RWPE1 (cell line): ENCODE measurements around the gene RSF1.

Experiments used
- CTCF ChIA-PET: fragments of 350-600 bp; sonication (Branson Sonifier 250); formaldehyde crosslinking; extraction: SDS; loops from one replicate; lab custom pipeline; 2021; lab: Yijun Ruan, JAX
- POLR2A ChIA-PET: fragments of 400-600 bp; formaldehyde crosslinking; extraction: SDS; loops from one replicate; lab custom pipeline; 2020; ENCODE audit warnings: antibody characterized with exemption; ENCODE audit not compliant: low non-redundant PET; lab: Yijun Ruan, JAX
- DNase-seq: peaks from one replicate; pipeline ENCODE4 v3.0.0; 2012; ENCODE audit warnings: low spot score
- H3K27ac ChIP-seq: fragments of 450-650 bp; 2 replicates; pipeline ENCODE4 v1.5.1; 2017
- TF ChIP-seq, protein P1 (sequence below): fragments of 450-650 bp; conservative IDR thresholded peaks from 2 replicates; pipeline ENCODE4 v1.5.1; 2017; ENCODE audit warnings: low read depth, mild to moderate bottlenecking

Gene RSF1

DNA sequence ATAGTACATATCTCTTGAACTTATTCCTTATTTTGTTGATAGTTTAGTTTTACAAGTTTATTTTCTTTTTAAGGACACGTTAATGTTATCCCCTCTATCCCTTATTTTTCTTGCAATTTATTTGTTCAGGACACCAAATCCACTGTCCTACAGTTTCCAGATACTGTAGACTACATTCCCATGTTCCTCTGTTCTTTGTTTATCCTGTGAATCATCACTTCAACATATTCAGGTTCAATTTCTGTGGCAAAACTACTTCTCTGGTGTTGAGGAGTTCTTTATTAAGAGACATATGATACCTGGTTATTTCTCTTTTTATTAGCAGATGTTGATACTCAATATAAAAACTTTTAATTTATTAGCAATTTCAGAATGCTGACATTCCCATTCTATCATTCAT is 110.2 kb downstream of the RSF1 start:
- DNase-seq, result peak; percentile 8
- H3K27ac ChIP-seq, result no peak overlapping the region
- CTCF ChIA-PET, result interaction anchor here (0.6 kb wide), 1 partner anchor 33 kb away, joined by 6 read pairs; no protein-coding TSS in a partner anchor
- TF ChIP-seq, protein P1, sequence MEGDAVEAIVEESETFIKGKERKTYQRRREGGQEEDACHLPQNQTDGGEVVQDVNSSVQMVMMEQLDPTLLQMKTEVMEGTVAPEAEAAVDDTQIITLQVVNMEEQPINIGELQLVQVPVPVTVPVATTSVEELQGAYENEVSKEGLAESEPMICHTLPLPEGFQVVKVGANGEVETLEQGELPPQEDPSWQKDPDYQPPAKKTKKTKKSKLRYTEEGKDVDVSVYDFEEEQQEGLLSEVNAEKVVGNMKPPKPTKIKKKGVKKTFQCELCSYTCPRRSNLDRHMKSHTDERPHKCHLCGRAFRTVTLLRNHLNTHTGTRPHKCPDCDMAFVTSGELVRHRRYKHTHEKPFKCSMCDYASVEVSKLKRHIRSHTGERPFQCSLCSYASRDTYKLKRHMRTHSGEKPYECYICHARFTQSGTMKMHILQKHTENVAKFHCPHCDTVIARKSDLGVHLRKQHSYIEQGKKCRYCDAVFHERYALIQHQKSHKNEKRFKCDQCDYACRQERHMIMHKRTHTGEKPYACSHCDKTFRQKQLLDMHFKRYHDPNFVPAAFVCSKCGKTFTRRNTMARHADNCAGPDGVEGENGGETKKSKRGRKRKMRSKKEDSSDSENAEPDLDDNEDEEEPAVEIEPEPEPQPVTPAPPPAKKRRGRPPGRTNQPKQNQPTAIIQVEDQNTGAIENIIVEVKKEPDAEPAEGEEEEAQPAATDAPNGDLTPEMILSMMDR, result no peak
- POLR2A ChIA-PET, result interaction anchor here (0.7 kb wide), 1 partner anchor 66 kb away, joined by 13 read pairs; no protein-coding TSS in a partner anchor

DNA sequence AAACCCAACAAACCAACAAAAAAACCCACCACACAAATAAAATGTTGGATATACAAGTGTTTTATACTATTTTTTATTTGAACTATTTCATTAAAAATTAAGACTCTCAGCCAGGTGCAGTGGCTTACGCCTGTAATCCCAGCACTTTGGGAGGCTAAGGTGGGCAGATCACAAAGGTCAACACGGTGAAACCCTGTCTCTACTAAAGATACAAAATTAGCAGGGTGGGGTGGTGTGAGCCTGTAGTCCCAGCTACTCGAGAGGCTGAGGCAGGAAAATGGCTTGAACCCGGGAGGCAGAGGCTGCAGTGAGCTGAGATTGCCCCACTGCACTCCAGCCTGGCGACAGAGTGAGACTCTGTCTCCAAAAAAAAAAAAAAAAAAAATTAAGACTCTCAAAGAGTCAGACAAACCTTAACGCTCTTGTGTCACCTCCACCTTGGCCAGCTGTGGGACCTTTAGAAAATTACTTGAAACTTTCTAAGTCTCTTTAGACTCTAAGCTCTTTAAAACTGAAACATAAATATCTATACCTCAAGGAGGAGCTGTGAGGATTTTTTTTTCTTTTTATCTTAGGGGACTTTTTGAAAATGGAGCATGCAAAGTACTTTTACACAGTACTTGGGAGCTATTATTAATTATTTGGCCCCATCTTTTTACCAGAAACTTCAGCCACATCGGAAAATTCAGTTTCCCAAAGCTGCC is 114.5 kb downstream of the RSF1 start:
- ChIA-PET POLR2A (no interaction called here), CTCF (interaction anchor here (0.6 kb wide), 1 partner anchor 61 kb away, joined by 4 read pairs; no protein-coding TSS in a partner anchor)
- H3K27ac ChIP-seq, result no peak overlapping the region
- no peak for DNase-seq
- TF ChIP-seq, protein P1, result no peak

DNA sequence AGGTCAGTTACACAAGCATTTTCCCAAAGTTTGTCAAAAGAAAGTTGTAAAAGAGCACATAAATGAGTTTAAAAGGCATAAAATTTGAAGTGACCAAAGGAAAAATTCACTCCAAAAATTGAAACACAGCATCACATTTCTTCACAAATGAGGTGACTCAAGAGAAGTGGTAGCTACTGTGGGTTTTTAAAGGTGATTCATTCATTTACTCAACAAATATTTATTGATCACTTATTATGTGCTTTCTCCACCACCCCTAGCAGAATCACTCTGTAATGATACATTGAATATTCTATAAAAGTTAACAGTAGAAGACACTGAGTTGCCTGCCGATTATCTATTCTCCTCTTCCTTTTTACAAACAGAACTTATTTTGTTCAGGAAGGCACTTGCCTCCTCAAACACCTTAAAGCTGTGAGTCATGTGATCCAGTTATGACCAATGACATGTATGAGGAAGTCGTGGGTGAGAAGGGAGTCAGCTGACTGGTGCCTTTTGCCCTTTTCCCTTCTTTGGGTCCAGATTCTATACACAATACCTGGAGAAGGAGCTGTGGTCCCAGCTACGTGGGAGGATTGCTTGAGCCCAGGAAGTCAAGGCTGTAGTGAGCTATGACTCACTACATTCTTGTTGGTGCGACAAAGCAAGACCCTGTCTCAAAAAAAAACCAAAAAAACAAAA is 115.2 kb downstream of the RSF1 start:
- CTCF ChIA-PET, result interaction anchor here (0.5 kb wide), 1 partner anchor 227 kb away, joined by 6 read pairs; no protein-coding TSS in a partner anchor
- POLR2A ChIA-PET, result no interaction called here
- DNase-seq, result peak; percentile 41
- H3K27ac ChIP-seq, result no peak overlapping the region
- TF ChIP-seq, protein P1, result no peak

DNA sequence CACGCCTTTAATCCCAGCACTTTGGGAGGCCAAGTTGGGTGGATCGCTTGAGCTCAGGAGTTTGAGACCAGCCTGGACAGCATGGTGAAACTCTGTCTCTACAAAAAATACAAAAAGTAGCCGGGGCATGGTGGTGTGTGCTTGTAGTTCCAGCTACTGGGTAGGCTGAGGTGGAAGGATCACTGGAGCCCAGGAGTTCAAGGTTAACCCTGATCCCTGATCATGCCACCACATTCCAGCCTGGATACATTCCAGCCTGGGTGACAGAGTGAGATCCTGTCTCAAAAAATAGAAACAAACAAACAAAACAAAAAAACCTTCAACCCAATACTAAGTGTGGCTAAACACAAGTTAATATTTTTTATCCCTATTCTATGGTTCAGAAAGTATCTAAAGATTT is 116.5 kb downstream of the RSF1 start:
- CTCF ChIA-PET, result no interaction called here
- TF ChIP-seq, protein P1, result no peak
- POLR2A ChIA-PET, result no interaction called here
- no peak for DNase-seq
- no peak overlapping the region for H3K27ac ChIP-seq

DNA sequence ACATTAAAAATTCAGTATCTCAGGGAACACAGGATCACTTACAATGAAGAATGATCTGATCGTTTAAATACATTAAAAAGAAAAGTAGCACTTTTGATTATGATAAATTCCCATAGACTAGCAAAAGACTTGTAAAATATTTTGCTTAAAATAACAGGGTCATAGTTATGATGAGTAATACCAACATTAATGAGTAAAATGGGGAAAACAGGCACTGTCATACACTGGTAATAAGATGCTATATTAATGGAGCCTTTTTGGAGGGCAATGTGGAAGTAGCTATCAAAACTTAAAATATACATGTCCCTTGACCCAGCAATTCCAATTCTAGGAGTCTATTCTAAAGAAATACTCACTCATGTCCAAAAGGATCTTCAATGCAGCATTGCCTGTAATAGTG is 121.1 kb downstream of the RSF1 start:
- ChIA-PET CTCF (no interaction called here), POLR2A (no interaction called here)
- TF ChIP-seq, protein P1, result no peak
- no peak for DNase-seq
- H3K27ac ChIP-seq, result no peak overlapping the region

DNA sequence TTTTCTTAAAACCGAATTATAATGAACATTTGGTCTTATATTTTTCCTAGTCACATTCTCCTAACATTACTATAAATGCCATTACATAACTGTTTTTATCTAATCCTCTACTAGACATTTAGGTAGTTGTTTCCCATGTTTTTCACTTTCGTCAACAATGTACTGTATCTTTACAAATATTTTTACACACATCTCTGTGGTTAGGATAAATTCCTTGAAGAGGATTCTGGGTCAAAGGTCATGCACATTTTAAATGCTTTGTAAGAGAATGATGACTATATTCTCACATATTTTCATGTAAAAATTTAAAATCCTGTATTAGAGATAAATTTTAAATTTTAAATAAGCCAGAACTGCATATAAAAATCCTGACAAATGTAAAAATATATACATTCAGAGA is 121.6 kb downstream of the RSF1 start:
- ChIA-PET CTCF (no interaction called here), POLR2A (no interaction called here)
- TF ChIP-seq, protein P1, result no peak
- H3K27ac ChIP-seq, result no peak overlapping the region
- no peak for DNase-seq
